Prostate gland (tissue), 2 donors: Measurements from ENCODE around the gene SBF1.

ENCODE experiments used
- CTCF ChIP-seq, 4 experiments: fragments of 200-600 bp in 2 of 4; fragments of 450-650 bp in 2 of 4; sonication (generic) in 2 of 4; IDR thresholded peaks; 1 replicate in 3 of 4; 2 replicates in 1 of 4; pipeline ENCODE4 v1.5.1; 2016 to 2019; ENCODE audit warnings: antibody characterized with exemption in 4 of 4, mild to moderate bottlenecking in 2 of 4, moderate library complexity in 2 of 4
- POLR2AphosphoS5 ChIP-seq: sonication (generic); formaldehyde crosslinking; IDR thresholded peaks from one replicate; pipeline ENCODE4 v1.6.1; 2017; ENCODE audit warnings: antibody characterized with exemption

DNA sequence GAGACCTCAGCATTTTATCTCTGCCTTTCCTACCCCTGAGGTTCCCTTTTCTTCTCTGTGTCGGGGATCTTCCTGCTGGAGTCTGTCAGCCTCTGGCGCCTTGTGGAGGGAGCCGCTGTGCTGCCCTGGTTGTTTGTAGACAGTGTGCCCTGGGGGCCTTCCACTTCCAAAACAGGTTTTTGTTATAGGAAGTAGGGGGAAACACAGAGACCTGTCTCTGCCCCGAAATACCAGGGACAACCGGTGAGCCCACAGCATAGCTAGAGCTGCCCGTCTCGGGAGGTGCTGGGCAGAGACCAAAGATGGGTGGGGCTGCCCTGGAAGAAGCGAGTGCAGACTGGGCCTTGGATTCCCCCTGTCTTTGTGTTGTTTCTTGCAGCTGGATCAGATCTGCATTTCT, 41.2 kb upstream of the SBF1 start:
- TF ChIP-seq CTCF (IDR thresholded peaks at IDR 0.05) (no peak), POLR2AphosphoS5 (no peak)
